Neural cell (in vitro differentiated cells): ENCODE results near the gene MPI. TPM values are rescaled to one million over a fixed set of nuclear protein-coding genes. Genes with fewer than 3 reads are reported as not detected.
"Not testable (repeated sequence)": the region's sequence is repeated elsewhere in the genome, so short reads cannot be mapped to it uniquely, and the experiment has no call there.

Source experiments
- H2AFZ ChIP-seq: fragments of 200-600, 300-800 bp; sonication (generic), shearing (Covaris generic); 2 replicates; pipeline ENCODE4 v1.6.0; 2014; ENCODE audit warnings: low read depth, mild to moderate bottlenecking, antibody characterized with exemption, low read length, moderate library complexity
- H3F3A ChIP-seq: fragments of 200-600 bp; shearing (Covaris generic); 2 replicates; pipeline ENCODE4 v1.6.1; 2016; ENCODE audit warnings: mild to moderate bottlenecking, moderate library complexity, mixed read lengths, antibody characterized with exemption, low read length; ENCODE audit not compliant: insufficient read depth, poor library complexity, severe bottlenecking
- H3K27ac ChIP-seq: fragments of 200-600, 300-800 bp; sonication (generic), shearing (Covaris generic); 2 replicates; pipeline ENCODE4 v1.5.1; 2014; ENCODE audit warnings: mild to moderate bottlenecking, low read length, moderate library complexity
- H3K27me3 ChIP-seq: fragments of 300-800, 200-600 bp; sonication (generic), shearing (Covaris generic); 2 replicates; pipeline ENCODE4 v1.6.0; 2014; ENCODE audit warnings: mild to moderate bottlenecking, low read depth, low read length, moderate library complexity; ENCODE audit not compliant: insufficient read depth
- H3K36me3 ChIP-seq: fragments of 300-800, 200-600 bp; sonication (generic), shearing (Covaris generic); 2 replicates; pipeline ENCODE4 v1.5.1; 2014; ENCODE audit warnings: mild to moderate bottlenecking, antibody characterized with exemption, low read length, moderate library complexity; ENCODE audit not compliant: insufficient read depth
- H3K4me2 ChIP-seq: fragments of 300-800, 200-600 bp; sonication (generic), shearing (Covaris generic); 2 replicates; pipeline ENCODE4 v1.6.0; 2014; ENCODE audit warnings: mild to moderate bottlenecking, low read length
- H3K4me3 ChIP-seq: fragments of 300-800, 200-600 bp; sonication (generic), shearing (Covaris generic); 2 replicates; pipeline ENCODE4 v1.5.1; 2014; ENCODE audit warnings: mild to moderate bottlenecking, low read length, moderate library complexity
- H3K79me2 ChIP-seq: fragments of 200-600 bp; shearing (Covaris generic); replicated peaks from 2 replicates; pipeline ENCODE4 v1.6.0; 2014; ENCODE audit warnings: mild to moderate bottlenecking, low read length, moderate library complexity; ENCODE audit not compliant: insufficient read depth
- H3K9ac ChIP-seq: fragments of 300-800, 200-600 bp; sonication (generic), shearing (Covaris generic); 2 replicates; pipeline ENCODE4 v1.6.1; 2016; ENCODE audit warnings: mild to moderate bottlenecking, low read length, mixed read lengths
- H3K9me2 ChIP-seq: fragments of 200-600 bp; shearing (Covaris generic); 2 replicates; pipeline ENCODE4 v1.6.1; 2016; ENCODE audit warnings: mild to moderate bottlenecking, low read length, mixed read lengths; ENCODE audit not compliant: insufficient read depth
- H3K9me3 ChIP-seq: fragments of 200-600, 300-800 bp; sonication (generic), shearing (Covaris generic); 2 replicates; pipeline ENCODE4 v1.6.1; 2016; ENCODE audit warnings: mild to moderate bottlenecking, mixed run types, low read length, moderate library complexity, mixed read lengths
- H4K20me1 ChIP-seq: fragments of 200-600 bp; shearing (Covaris generic); 2 replicates; pipeline ENCODE4 v1.6.1; 2016; ENCODE audit warnings: mild to moderate bottlenecking, mixed run types; ENCODE audit not compliant: insufficient read depth
- EP300 ChIP-seq: fragments of 450-650 bp; conservative IDR thresholded peaks from 2 replicates; pipeline ENCODE4 v1.6.1; 2014; ENCODE audit warnings: antibody characterized with exemption, mild to moderate bottlenecking, moderate library complexity; ENCODE audit not compliant: poor library complexity, severe bottlenecking
- EZH2 ChIP-seq: fragments of 200-600, 300-800 bp; shearing (Covaris generic), sonication (generic); IDR thresholded peaks from 2 replicates; pipeline ENCODE4 v1.6.1; 2014; ENCODE audit warnings: antibody characterized with exemption, low read length, borderline replicate concordance, mild to moderate bottlenecking; ENCODE audit not compliant: insufficient read depth, poor library complexity, severe bottlenecking
- POLR2AphosphoS5 ChIP-seq: IDR thresholded peaks from 2 replicates; pipeline ENCODE4 v1.6.1; 2012
- RAD21 ChIP-seq: fragments of 450-650 bp; conservative IDR thresholded peaks from 2 replicates; pipeline ENCODE4 v1.6.1; 2014; ENCODE audit warnings: antibody characterized with exemption, mild to moderate bottlenecking, moderate library complexity
- REST ChIP-seq: IDR thresholded peaks from 2 replicates; pipeline ENCODE4 v1.6.1; 2012; ENCODE audit warnings: borderline replicate concordance
- SMC3 ChIP-seq: fragments of 450-650 bp; conservative IDR thresholded peaks from 2 replicates; pipeline ENCODE4 v1.6.1; 2014; ENCODE audit warnings: antibody characterized with exemption, mild to moderate bottlenecking, moderate library complexity; ENCODE audit not compliant: poor library complexity
- TAF1 ChIP-seq: IDR thresholded peaks from 2 replicates; pipeline ENCODE4 v1.6.1; 2012; ENCODE audit warnings: low read depth
- polyA plus RNA-seq: library from polyadenylated mRNA; depleted of rRNA; stranded (reverse); fragments of >200 nt; gene quantifications from 2 replicates; pipeline ENCODE4 v1.2.3, GENCODE V29; 2014
- TF ChIP-seq, protein P1 (sequence below): fragments of 450-650 bp; IDR thresholded peaks from 2 replicates; pipeline ENCODE4 v1.5.1; 2014; ENCODE audit warnings: antibody characterized with exemption, mild to moderate bottlenecking, moderate library complexity; ENCODE audit not compliant: poor library complexity, severe bottlenecking

The MPI gene
- polyA plus RNA-seq, 1 donor from 2014 or later = 80.3 TPM

DNA sequence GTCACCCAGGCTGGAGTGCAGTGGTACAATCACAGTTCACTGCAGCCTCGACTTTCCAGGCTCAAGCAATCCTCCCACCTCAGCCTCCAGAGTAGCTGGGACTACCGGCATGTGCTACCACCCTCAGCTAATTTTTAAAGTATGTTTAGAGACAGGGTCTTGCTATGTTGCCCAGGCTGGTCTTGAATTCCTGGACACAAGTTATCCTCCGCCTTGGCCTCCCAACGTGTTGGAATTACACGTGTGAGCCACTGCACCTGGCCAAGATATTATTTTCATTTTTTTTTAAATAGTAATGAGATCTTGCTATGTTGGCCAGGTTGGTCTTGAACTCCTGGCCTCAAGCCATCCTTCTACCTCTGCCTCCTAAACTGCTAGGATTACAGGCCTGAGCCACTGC is 4.4 kb upstream of the MPI start:
- Histone ChIP-seq H3K4me2 (no peak overlapping the region), H3K27ac (no peak overlapping the region), H3K36me3 (no peaks in the 10 kb centered on the region), H3K27me3 (no peaks in the 10 kb centered on the region), H2AFZ (no peak overlapping the region), H3K4me3 (no peak overlapping the region), H3K9me2 (no peaks in the 10 kb centered on the region), H3K9ac (no peak overlapping the region), H3K79me2 (no peaks in the 10 kb centered on the region), H4K20me1 (no peaks in the 10 kb centered on the region), H3K9me3 (no peaks in the 10 kb centered on the region), H3F3A (no peaks in the 10 kb centered on the region)
- TF ChIP-seq TAF1 (no peak), EZH2 (no peak), RAD21 (no peak), REST (no peak), SMC3 (no peak)
- TF ChIP-seq, protein P1, sequence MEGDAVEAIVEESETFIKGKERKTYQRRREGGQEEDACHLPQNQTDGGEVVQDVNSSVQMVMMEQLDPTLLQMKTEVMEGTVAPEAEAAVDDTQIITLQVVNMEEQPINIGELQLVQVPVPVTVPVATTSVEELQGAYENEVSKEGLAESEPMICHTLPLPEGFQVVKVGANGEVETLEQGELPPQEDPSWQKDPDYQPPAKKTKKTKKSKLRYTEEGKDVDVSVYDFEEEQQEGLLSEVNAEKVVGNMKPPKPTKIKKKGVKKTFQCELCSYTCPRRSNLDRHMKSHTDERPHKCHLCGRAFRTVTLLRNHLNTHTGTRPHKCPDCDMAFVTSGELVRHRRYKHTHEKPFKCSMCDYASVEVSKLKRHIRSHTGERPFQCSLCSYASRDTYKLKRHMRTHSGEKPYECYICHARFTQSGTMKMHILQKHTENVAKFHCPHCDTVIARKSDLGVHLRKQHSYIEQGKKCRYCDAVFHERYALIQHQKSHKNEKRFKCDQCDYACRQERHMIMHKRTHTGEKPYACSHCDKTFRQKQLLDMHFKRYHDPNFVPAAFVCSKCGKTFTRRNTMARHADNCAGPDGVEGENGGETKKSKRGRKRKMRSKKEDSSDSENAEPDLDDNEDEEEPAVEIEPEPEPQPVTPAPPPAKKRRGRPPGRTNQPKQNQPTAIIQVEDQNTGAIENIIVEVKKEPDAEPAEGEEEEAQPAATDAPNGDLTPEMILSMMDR = no peak

DNA sequence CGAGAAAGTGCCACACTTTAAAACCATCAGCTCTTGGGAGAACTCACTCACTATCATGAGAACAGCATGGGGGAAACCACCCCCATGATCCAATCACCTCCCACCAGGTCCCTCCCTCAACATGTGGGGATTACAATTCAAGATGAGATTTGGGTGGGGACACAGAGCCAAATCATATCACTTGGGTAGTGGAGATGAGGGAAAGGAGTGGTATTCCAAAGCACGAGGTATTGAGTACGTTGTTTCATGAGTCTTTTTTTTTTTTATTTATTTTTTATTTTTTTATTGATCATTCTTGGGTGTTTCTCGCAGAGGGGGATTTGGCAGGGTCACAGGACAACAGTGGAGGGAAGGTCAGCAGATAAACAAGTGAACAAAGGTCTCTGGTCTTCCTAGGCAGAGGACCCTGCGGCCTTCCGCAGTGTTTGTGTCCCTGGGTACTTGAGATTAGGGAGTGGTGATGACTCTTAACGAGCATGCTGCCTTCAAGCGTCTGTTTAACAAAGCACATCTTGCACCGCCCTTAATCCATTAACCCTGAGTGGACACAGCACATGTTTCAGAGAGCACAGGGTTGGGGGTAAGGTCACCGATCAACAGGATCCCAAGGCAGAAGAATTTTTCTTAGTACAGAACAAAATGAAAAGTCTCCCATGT is 2.2 kb upstream of the MPI start:
- not testable (repeated sequence) for H4K20me1 ChIP-seq, H2AFZ ChIP-seq, H3K9me2 ChIP-seq, H3K9me3 ChIP-seq, H3K27me3 ChIP-seq, H3K79me2 ChIP-seq, H3K4me3 ChIP-seq, H3K36me3 ChIP-seq, H3K9ac ChIP-seq, H3F3A ChIP-seq, H3K4me2 ChIP-seq, H3K27ac ChIP-seq

DNA sequence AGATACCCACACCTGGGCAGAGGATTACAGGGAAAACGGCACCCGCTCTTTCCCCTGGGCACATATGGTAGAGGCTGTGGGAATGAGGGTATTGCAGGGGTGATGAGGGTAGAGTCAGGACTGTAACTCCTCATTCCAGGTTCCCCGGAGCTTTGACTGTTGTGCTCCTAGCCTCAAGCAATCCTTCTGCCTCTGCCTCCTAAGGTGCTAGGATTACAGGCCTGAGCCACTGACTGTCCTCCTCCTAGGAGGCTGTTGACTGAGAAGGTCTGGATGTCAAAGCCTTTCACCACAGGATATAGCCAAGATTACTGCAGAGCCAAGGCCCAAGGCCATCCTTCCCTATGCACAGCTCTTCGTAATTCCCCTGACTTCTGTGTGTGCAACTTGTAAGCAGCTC is 1.1 kb upstream of the MPI start:
- H3K4me3 ChIP-seq = peak overlapping the region; percentile 82
- no peaks in the 10 kb centered on the region for H3F3A ChIP-seq
- TF ChIP-seq POLR2AphosphoS5 (no peak), EP300 (no peak)
- TF ChIP-seq, protein P1 = no peak
- H3K36me3 ChIP-seq = peaks cover 5% of the 10 kb centered on the region
- no peaks in the 10 kb centered on the region for H3K9me2 ChIP-seq
- no peak overlapping the region for H3K27ac ChIP-seq
- no peak overlapping the region for H2AFZ ChIP-seq
- no peaks in the 10 kb centered on the region for H3K27me3 ChIP-seq
- H3K9ac ChIP-seq = no peak overlapping the region
- H3K79me2 ChIP-seq = no peaks in the 10 kb centered on the region
- H3K4me2 ChIP-seq = peak overlapping the region; percentile 72
- H4K20me1 ChIP-seq = no peaks in the 10 kb centered on the region
- H3K9me3 ChIP-seq = no peaks in the 10 kb centered on the region
